ENCODE results near the gene SULT1E1. TPM values are rescaled to one million over a fixed set of nuclear protein-coding genes. Genes with fewer than 3 reads are reported as not detected.

Gene SULT1E1
- total RNA-seq, 4 donors from 2014 or later = not detected

DNA sequence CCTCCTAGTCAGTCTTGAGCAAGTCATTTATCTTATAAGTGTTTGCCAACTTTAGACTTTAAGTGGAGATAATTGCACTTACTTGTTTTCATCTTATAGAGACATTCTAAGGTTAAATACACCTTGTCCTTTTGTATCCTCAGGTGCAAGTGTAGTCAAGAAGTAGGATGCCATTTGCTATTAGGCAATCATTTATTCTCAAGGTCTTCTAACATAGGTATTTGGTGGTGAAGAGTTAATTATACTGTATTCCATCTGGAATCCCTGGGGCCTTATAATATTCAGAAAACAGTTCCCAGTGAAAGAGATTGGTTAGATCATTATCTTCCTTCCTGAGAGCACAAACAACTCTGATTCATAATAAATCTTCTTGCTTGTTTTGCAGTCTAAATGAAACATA lies 23.7 kb downstream of the SULT1E1 start:
- H3K27ac ChIP-seq (replicated peaks in 1 of 4) = no peak overlapping the region
- no peak overlapping the region for H3K4me3 ChIP-seq
- TF ChIP-seq EP300 (IDR thresholded peaks at IDR 0.05) (no peak), POLR2A (IDR thresholded peaks at IDR 0.05; ENCODE audit: low read depth) (no peak), POLR2AphosphoS5 (IDR thresholded peaks at IDR 0.05) (no peak)
- TF ChIP-seq, protein P1, sequence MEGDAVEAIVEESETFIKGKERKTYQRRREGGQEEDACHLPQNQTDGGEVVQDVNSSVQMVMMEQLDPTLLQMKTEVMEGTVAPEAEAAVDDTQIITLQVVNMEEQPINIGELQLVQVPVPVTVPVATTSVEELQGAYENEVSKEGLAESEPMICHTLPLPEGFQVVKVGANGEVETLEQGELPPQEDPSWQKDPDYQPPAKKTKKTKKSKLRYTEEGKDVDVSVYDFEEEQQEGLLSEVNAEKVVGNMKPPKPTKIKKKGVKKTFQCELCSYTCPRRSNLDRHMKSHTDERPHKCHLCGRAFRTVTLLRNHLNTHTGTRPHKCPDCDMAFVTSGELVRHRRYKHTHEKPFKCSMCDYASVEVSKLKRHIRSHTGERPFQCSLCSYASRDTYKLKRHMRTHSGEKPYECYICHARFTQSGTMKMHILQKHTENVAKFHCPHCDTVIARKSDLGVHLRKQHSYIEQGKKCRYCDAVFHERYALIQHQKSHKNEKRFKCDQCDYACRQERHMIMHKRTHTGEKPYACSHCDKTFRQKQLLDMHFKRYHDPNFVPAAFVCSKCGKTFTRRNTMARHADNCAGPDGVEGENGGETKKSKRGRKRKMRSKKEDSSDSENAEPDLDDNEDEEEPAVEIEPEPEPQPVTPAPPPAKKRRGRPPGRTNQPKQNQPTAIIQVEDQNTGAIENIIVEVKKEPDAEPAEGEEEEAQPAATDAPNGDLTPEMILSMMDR (IDR thresholded peaks at IDR 0.05) = no peak
- H3K27me3 ChIP-seq = no peaks in the 10 kb centered on the region
- no peaks in the 10 kb centered on the region for H3K4me1 ChIP-seq
- no peaks in the 10 kb centered on the region for H3K36me3 ChIP-seq
- no peaks in the 10 kb centered on the region for H3K9me3 ChIP-seq
- intact Hi-C loops (cut with DNase I) = no loop called here
- no peak for DNase-seq (ENCODE audit: extremely low spot score)

DNA sequence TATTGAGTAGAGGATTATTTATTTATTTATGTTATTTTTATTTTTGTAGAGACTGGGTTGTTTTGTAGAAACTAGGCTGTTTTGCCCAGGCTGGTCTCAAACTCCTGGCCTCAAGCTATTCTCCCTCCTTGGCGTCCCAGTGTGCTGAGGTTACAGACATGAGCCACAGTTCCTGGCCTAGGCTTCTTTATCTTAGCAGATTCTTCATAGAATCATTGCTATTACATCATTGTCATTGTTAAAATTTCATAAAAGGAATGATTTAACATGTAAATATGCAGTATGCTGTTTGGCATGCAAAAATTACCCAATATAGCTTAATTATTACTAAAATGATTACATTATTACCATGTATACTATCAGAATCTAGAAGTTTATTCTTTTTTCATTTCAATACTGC lies 24.2 kb downstream of the SULT1E1 start:
- no peaks in the 10 kb centered on the region for H3K4me1 ChIP-seq
- no peaks in the 10 kb centered on the region for H3K36me3 ChIP-seq
- no peak overlapping the region for H3K4me3 ChIP-seq
- no peaks in the 10 kb centered on the region for H3K9me3 ChIP-seq
- WGBS = 64% methylated on average over 1 of the region's 1 CpG
- no peak for DNase-seq (ENCODE audit: extremely low spot score)
- TF ChIP-seq POLR2A (IDR thresholded peaks at IDR 0.05; ENCODE audit: low read depth) (no peak), EP300 (IDR thresholded peaks at IDR 0.05) (no peak), POLR2AphosphoS5 (IDR thresholded peaks at IDR 0.05) (no peak)
- TF ChIP-seq, protein P1 (IDR thresholded peaks at IDR 0.05) = no peak
- intact Hi-C loops (cut with DNase I) = no loop called here
- no peak overlapping the region for H3K27ac ChIP-seq (replicated peaks in 1 of 4)
- H3K27me3 ChIP-seq = no peaks in the 10 kb centered on the region

DNA sequence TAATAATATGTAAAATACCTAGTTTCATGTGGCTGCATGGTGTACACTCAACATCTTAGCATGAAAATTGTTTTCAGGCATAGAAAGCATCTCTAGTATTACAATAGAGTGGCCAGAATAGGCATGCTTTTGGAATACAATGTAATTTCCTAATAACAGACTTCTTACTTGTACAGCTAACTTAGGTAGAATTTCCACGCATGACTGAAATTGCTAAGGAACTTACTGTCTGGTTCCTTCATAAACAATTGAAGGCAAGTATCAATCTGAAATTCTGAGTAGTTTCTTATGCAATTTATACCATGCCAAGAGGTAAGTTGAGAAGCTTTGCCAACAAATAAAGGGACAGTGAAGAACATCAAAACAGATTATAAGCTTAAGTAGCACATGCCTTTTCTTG lies 26.7 kb downstream of the SULT1E1 start:
- Histone ChIP-seq H3K9me3 (no peaks in the 10 kb centered on the region), H3K27me3 (no peaks in the 10 kb centered on the region), H3K27ac (replicated peaks in 1 of 4) (no peak overlapping the region), H3K4me3 (no peak overlapping the region), H3K36me3 (no peaks in the 10 kb centered on the region), H3K4me1 (peaks cover 0 to 4% (median 0%) of the 10 kb centered on the region in 4 donors)
- DNase-seq (ENCODE audit: extremely low spot score) = no peak
- WGBS = 95% methylated on average over 1 of the region's 1 CpG
- TF ChIP-seq POLR2AphosphoS5 (IDR thresholded peaks at IDR 0.05) (no peak), POLR2A (IDR thresholded peaks at IDR 0.05; ENCODE audit: low read depth) (no peak), EP300 (IDR thresholded peaks at IDR 0.05) (no peak)
- TF ChIP-seq, protein P1 (IDR thresholded peaks at IDR 0.05) = no peak
- intact Hi-C loops (cut with DNase I) = no loop called here

DNA sequence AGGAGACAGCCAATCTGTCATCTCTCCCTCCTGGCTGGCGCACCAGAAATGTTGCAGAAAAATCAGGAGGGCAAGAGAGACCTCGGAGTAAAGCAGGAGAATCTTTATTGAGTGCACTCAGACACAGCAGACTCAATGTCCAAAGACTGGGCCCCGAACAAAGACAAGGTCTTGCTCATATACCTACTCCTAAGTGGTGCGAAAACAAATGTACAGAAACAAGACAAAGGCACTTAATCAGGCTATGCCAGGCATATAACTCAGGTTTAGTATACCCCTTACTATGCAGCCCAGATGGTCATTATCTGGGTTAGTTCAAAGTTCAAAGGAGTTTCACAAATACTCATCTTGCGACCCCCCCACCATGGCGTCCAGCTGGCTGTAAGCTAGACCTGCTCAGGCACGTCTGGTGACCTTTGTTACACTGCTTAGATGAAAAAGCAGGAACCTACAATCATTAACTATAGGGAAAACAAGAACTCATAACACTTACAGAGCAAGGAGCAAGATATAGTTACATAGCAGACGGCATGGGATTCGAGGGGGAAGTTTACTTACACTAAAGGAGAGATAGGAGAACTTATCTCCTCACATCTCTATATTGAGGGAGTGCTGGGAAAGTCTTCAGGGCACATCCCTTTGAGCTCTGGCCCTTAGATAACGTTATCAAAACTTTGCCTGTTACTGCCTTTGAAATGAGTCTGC lies 27.5 kb downstream of the SULT1E1 start:
- no peak for DNase-seq (ENCODE audit: extremely low spot score)

More for the DNA sequence above, 27.5 kb downstream of the SULT1E1 start:
- Histone ChIP-seq H3K27me3 (no peaks in the 10 kb centered on the region), H3K4me3 (no peak overlapping the region), H3K9me3 (no peaks in the 10 kb centered on the region), H3K4me1 (peaks cover 0 to 4% (median 0%) of the 10 kb centered on the region in 4 donors), H3K36me3 (no peaks in the 10 kb centered on the region), H3K27ac (replicated peaks in 1 of 4) (no peak overlapping the region)
- intact Hi-C loops (cut with DNase I) = no loop called here
- 84% methylated on average over 10 of the region's 10 CpGs for WGBS
- TF ChIP-seq, protein P1 (IDR thresholded peaks at IDR 0.05) = no peak
- no peak for TF ChIP-seq EP300 (IDR thresholded peaks at IDR 0.05)
- TF ChIP-seq POLR2AphosphoS5 (IDR thresholded peaks at IDR 0.05) = no peak
